Bronchial epithelial cell (primary cell): Measurements from ENCODE around the gene IGF2BP2. TPM values are rescaled to one million over a fixed set of nuclear protein-coding genes. Genes with fewer than 3 reads are reported as not detected.
"Not testable (repeated sequence)": the region's sequence is repeated elsewhere in the genome, so short reads cannot be mapped to it uniquely, and the experiment has no call there.

Source experiments
- DNase-seq: peaks from one replicate; pipeline ENCODE4 v3.0.0-alpha.2; 2010; ENCODE audit warnings: low read depth
- FAIRE-seq: peaks from 2 replicates; lab custom pipeline; 2011; peaks lifted over from hg19 to GRCh38; lab: Jason Lieb, UNC
- H3K27me3 ChIP-seq: 2 replicates; pipeline ENCODE4 v1.5.1; 2011; ENCODE audit warnings: low read length; ENCODE audit not compliant: control insufficient read depth, insufficient read depth
- H3K36me3 ChIP-seq: 2 replicates; pipeline ENCODE4 v1.5.1; 2011; ENCODE audit warnings: low read length; ENCODE audit not compliant: control insufficient read depth, insufficient read depth
- H3K4me3 ChIP-seq: 2 replicates; pipeline ENCODE4 v1.5.1; 2011; ENCODE audit warnings: mild to moderate bottlenecking, low read depth, low read length, control low read depth
- total RNA-seq: library from RNA; depleted of rRNA; stranded (reverse); fragments of >200 nt; gene quantifications from 2 replicates; pipeline ENCODE4 v1.2.1, GENCODE V29; 2014
- TF ChIP-seq, protein P1 (sequence below): IDR thresholded peaks from 2 replicates; pipeline ENCODE4 v1.5.1; 2011; ENCODE audit warnings: mild to moderate bottlenecking, moderate library complexity, low read length, control low read depth, inconsistent platforms; ENCODE audit not compliant: insufficient read depth, severe bottlenecking

IGF2BP2 gene
- total RNA-seq, 1 donor from 2014 or later: 37.1 TPM

DNA sequence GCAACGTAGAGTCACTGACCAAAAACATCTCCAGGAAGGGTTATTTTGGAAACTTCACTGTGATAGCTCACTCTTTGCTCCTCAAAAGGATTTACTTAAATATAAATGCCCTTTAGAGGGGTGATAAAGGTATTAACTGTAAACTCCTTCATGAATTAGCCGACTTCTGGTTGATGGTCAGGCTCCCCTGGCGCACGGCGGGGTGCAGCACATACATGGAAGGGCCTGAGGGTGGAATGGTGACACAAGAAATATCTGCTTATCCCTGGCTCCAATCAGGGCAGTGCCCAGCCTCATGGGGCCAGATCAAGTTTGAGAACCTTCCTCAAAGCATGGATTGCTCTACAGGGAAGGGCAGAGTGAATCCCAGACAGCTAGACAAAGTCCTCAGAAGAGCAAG, 116.5 kb downstream of the IGF2BP2 start:
- no peak for DNase-seq
- FAIRE-seq: no peak

DNA sequence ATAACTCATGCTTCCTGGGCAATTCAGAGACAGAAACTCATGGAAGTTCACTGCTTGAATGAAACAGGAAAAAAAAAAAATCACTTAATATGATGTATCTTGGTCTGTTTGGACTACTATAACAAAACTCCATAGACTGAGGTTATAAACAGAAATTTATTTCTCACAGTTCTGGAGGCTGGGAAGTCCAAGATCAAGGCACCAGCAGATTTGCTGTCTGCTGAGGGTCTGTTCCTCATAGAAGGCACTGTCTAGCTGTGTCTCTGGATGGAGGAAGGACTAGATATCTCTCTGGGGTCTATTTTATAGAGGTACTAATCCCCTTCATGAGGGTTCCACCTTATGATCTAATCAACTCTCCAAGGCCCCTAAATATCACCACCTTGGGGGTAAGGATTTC, 119.3 kb downstream of the IGF2BP2 start:
- Histone ChIP-seq H3K4me3 (no peak overlapping the region), H3K27me3 (no peaks in the 10 kb centered on the region), H3K36me3 (no peaks in the 10 kb centered on the region)
- DNase-seq (no peak), FAIRE-seq (no peak)
- TF ChIP-seq, protein P1, sequence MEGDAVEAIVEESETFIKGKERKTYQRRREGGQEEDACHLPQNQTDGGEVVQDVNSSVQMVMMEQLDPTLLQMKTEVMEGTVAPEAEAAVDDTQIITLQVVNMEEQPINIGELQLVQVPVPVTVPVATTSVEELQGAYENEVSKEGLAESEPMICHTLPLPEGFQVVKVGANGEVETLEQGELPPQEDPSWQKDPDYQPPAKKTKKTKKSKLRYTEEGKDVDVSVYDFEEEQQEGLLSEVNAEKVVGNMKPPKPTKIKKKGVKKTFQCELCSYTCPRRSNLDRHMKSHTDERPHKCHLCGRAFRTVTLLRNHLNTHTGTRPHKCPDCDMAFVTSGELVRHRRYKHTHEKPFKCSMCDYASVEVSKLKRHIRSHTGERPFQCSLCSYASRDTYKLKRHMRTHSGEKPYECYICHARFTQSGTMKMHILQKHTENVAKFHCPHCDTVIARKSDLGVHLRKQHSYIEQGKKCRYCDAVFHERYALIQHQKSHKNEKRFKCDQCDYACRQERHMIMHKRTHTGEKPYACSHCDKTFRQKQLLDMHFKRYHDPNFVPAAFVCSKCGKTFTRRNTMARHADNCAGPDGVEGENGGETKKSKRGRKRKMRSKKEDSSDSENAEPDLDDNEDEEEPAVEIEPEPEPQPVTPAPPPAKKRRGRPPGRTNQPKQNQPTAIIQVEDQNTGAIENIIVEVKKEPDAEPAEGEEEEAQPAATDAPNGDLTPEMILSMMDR: no peak

More for the DNA sequence above, 116.5 kb downstream of the IGF2BP2 start:
- no peak overlapping the region for H3K4me3 ChIP-seq
- peaks cover 1% of the 10 kb centered on the region for H3K36me3 ChIP-seq
- H3K27me3 ChIP-seq: no peaks in the 10 kb centered on the region
- TF ChIP-seq, protein P1: no peak

DNA sequence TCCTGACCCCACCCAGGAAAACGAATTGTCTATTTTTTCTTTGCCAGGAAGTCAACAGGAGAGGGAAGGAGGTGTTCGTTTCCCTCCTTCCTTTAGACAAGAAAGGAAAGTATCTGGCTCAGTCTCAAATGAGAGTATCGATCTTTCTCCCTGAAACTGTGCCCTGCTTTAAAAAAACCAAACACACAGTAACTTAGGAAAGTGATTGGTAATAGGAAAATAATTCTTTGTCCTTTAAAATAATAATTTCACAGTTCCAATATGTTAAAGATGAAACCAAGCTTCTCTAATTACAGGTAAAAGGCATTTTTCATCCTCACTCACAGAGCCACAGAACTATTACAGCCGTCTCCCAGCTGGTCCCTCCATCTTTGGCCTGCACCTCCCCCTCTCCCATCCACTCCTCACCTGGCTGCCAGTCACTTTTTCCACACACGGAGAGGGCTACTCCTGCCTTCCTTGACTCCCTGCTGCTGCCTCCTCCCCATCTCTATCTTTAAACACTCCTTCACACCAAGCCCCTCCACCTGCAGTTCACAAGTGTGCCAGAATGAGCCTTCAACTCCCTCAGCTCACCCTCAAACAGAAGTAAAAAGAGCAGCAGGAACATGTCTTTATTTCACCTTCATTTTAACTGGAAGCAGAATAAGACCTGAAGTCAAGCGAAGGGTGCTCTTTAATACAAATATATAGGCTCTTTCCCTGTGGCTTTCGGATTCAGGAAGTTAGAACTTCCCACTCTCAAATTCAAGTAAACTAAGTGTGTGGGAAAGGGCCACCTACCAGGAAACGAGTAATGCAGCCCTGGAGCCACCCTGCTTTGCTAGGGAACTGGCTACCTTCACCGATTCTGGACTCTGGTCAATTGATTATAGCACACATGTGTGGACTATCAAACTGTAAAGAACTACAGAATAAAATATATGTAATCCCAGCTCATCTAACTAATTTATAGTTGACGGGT, 122.3 kb downstream of the IGF2BP2 start:
- TF ChIP-seq, protein P1: no peak
- H3K27me3 ChIP-seq: no peaks in the 10 kb centered on the region
- H3K4me3 ChIP-seq: no peak overlapping the region
- FAIRE-seq: no peak
- no peak for DNase-seq
- H3K36me3 ChIP-seq: no peaks in the 10 kb centered on the region

DNA sequence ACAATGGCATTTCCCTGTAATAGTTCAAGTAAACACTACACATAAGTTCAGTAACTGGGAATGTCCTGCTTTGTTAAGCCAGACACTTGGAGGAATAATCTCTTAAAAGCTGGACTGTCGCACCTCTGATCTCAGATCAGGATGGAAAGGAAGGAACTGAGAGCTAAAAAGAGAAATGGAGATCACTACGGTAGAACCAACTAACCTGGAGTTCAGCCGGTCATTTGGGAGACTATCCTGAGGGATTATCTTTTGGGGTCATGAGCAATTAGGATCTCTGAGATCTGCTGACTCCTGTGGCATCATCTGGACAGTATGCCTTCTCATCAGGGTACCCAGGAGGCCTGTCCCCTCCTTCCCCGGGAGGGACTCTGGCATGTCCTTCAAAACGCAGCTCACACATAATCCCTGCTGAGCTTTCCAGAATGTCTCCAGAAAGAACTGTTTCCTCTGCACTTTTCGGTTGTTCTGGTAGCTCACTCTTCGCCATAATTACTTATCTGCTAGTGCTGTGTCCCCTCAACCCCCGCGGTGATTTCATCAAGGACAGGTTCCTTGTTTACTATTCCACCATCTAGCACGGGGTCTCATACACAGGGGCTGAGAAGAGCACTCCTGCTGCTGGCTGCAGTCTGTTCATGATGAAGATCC, 123.1 kb downstream of the IGF2BP2 start:
- Histone ChIP-seq H3K36me3 (no peaks in the 10 kb centered on the region), H3K27me3 (no peaks in the 10 kb centered on the region), H3K4me3 (no peak overlapping the region)
- TF ChIP-seq, protein P1: no peak
- FAIRE-seq: no peak
- no peak for DNase-seq

DNA sequence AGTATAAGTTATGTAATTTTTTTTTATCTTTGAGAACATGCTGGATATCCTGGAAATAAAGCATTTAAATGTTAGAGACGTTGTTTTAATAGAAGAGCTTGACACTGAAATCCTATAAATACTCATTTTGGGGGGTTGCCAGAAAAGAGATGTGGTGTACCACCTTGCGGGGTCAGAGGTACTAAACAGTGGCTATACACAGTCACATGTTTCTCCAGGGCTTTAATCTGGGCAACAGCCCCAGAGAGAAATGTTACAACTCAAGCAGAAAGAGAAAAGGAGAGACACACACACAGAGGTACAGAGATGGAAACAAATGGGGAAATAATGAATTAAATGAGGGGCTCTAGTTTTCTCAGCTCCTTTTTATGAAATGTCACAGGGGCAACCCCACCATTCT, 124.9 kb downstream of the IGF2BP2 start:
- TF ChIP-seq, protein P1: no peak

DNA sequence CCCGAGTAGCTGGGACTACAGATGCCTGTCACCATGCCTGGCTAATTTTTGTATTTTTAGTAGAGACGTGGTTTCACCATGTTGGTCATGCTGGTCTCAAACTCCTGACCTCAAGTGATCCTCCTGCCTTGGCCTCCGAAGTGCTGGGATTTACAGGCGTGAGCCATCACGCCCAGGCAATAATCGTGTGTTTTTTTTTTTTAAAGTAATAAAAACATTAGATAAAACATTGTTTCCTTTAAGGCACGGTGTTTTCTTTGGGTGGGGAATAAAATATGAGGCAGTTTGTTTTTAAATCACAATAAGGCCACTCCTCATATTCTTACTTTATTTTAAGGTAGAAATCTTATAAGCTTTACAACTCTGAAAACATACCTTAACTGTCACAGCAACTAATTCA, 127.6 kb downstream of the IGF2BP2 start:
- not testable (repeated sequence) for H3K36me3 ChIP-seq, H3K4me3 ChIP-seq, DNase-seq, FAIRE-seq, H3K27me3 ChIP-seq

More for the DNA sequence above, 124.9 kb downstream of the IGF2BP2 start:
- DNase-seq (no peak), FAIRE-seq (no peak)
- no peaks in the 10 kb centered on the region for H3K36me3 ChIP-seq
- no peaks in the 10 kb centered on the region for H3K27me3 ChIP-seq
- no peak overlapping the region for H3K4me3 ChIP-seq
